OCI-LY1 (cell line): ENCODE measurements around the gene SLN.

Experiments
- CTCF ChIP-seq: fragments of 200-600 bp; sonication (generic), shearing (Covaris generic); IDR thresholded peaks from 2 replicates; pipeline ENCODE4 v1.5.1; 2017; ENCODE audit warnings: mild to moderate bottlenecking, antibody characterized with exemption, low read length, moderate library complexity, mixed read lengths
- EZH2 ChIP-seq: fragments of 200-600 bp; sonication (generic), shearing (Covaris generic); IDR thresholded peaks from 2 replicates; pipeline ENCODE4 v1.8.0; 2017; ENCODE audit warnings: borderline replicate concordance, mixed run types, mild to moderate bottlenecking, antibody characterized with exemption, low read length, moderate library complexity, mixed read lengths

GRCh38 chr11:107719557-107720302, 7.9 kb upstream of the SLN start:
- TF ChIP-seq EZH2 = no peak
- TF ChIP-seq CTCF = no peak
